HG03045 (cell line): ENCODE data around the gene EYA2.
"Not testable (repeated sequence)": the region's sequence is repeated elsewhere in the genome, so short reads cannot be mapped to it uniquely, and the experiment has no call there.

Experiments used
- ATAC-seq: cut with Tn5 transposase; IDR thresholded peaks from one replicate; pipeline ENCODE4 v1.9.1; 2021; ENCODE audit warnings: mild to moderate bottlenecking, moderate library complexity; ENCODE audit not compliant: unreplicated experiment

The EYA2 gene

GRCh38 chr20:46894971-46895905 lies 595 bp downstream of the EYA2 start:
- ATAC-seq: no peak

- ATAC-seq: no peak
These were observed 1.2 kb downstream of the EYA2 start for GRCh38 chr20:46895906-46896242.

GRCh38 chr20:46897328-46897880 lies 2.8 kb downstream of the EYA2 start:
- ATAC-seq: no peak

- ATAC-seq: no peak
These were observed 3.8 kb downstream of the EYA2 start for GRCh38 chr20:46898423-46898822.

- ATAC-seq: no peak
These were observed 5.0 kb downstream of the EYA2 start for GRCh38 chr20:46899621-46900020.

GRCh38 chr20:46900086-46900485 lies 5.4 kb downstream of the EYA2 start:
- ATAC-seq: no peak

GRCh38 chr20:46900826-46901225 lies 6.2 kb downstream of the EYA2 start:
- ATAC-seq: no peak

- ATAC-seq: no peak
These were observed 7.0 kb downstream of the EYA2 start for GRCh38 chr20:46901638-46902037.

- ATAC-seq: no peak
These were observed 8.6 kb downstream of the EYA2 start for GRCh38 chr20:46903256-46903655.

- no peak for ATAC-seq
These were observed 9.3 kb downstream of the EYA2 start for GRCh38 chr20:46903937-46904336.

- no peak for ATAC-seq
These were observed 10.9 kb downstream of the EYA2 start for GRCh38 chr20:46905364-46906125.

GRCh38 chr20:46913329-46914044 lies 18.8 kb downstream of the EYA2 start:
- no peak for ATAC-seq

GRCh38 chr20:46914789-46915379 lies 20.2 kb downstream of the EYA2 start:
- ATAC-seq: no peak

- no peak for ATAC-seq
These were observed 21.1 kb downstream of the EYA2 start for GRCh38 chr20:46915575-46916257.

- ATAC-seq: no peak
These were observed 21.6 kb downstream of the EYA2 start for GRCh38 chr20:46916258-46916603.

GRCh38 chr20:46917155-46917554 lies 22.5 kb downstream of the EYA2 start:
- ATAC-seq: no peak

- ATAC-seq: no peak
These were observed 25.5 kb downstream of the EYA2 start for GRCh38 chr20:46920114-46920513.

- not testable (repeated sequence) for ATAC-seq
These were observed 28.2 kb downstream of the EYA2 start for GRCh38 chr20:46922841-46923240.

GRCh38 chr20:46923550-46923949 lies 28.9 kb downstream of the EYA2 start:
- ATAC-seq: no peak

GRCh38 chr20:46928580-46929132 lies 34.0 kb downstream of the EYA2 start:
- ATAC-seq: no peak
